Measurements from ENCODE around the gene MARCO. TPM values are rescaled to one million over a fixed set of nuclear protein-coding genes. Genes with fewer than 3 reads are reported as not detected.

The MARCO gene
- total RNA-seq (ENCODE audit: low replicate concordance), result 1.1 and 1.6 TPM in 2 replicates
- long read RNA-seq, partial matches to known transcripts, result 4 of 5 reads
- long read RNA-seq, other reads (novel, unspliced or antisense), result 1 of 5 reads

- no peak for DNase-seq (ENCODE audit: extremely low spot score, unreplicated experiment)
- Mint-ChIP-seq H3K27ac (no peak within 1 kb of the TSS), H3K4me1 (ENCODE audit: unreplicated experiment) (no peaks in the 10 kb centered on the region), H3K4me3 (no peak within 1 kb of the TSS), H3K36me3 (no peaks in the 10 kb centered on the region), H3K9me3 (no peaks in the 10 kb centered on the region), H3K27me3 (peaks cover 16% of the 10 kb centered on the region)
- no peak for TF ChIP-seq CTCF (conservative IDR thresholded peaks at IDR 0.05)
Observed at GRCh38 chr2:118942031-118942430, at the start of gene MARCO. TSS of gene MARCO (plus strand) at chr2:118942194. CDS start at chr2:118942301, 107 bp downstream.

GRCh38 chr2:118893100-118893499 lies 48.9 kb upstream of the MARCO start:
- peaks cover 4% of the 10 kb centered on the region for H3K27me3 Mint-ChIP-seq
- no peaks in the 10 kb centered on the region for H3K9me3 Mint-ChIP-seq
- no peaks in the 10 kb centered on the region for H3K36me3 Mint-ChIP-seq
- TF ChIP-seq CTCF (conservative IDR thresholded peaks at IDR 0.05), result no peak
- no peak for DNase-seq (ENCODE audit: extremely low spot score, unreplicated experiment)
- H3K27ac Mint-ChIP-seq, result no peak overlapping the region
- H3K4me1 Mint-ChIP-seq (ENCODE audit: unreplicated experiment), result no peaks in the 10 kb centered on the region
- H3K4me3 Mint-ChIP-seq, result no peak overlapping the region

GRCh38 chr2:118902266-118903028 lies 39.5 kb upstream of the MARCO start:
- no peak for DNase-seq (ENCODE audit: extremely low spot score, unreplicated experiment)
- Mint-ChIP-seq H3K9me3 (no peaks in the 10 kb centered on the region), H3K27me3 (peaks cover 3% of the 10 kb centered on the region), H3K4me3 (no peak overlapping the region), H3K27ac (no peak overlapping the region), H3K36me3 (no peaks in the 10 kb centered on the region), H3K4me1 (ENCODE audit: unreplicated experiment) (no peaks in the 10 kb centered on the region)
- TF ChIP-seq CTCF (conservative IDR thresholded peaks at IDR 0.05), result no peak

- no peak for TF ChIP-seq CTCF (conservative IDR thresholded peaks at IDR 0.05)
- DNase-seq (ENCODE audit: extremely low spot score, unreplicated experiment), result no peak
- H3K27ac Mint-ChIP-seq, result no peak overlapping the region
- H3K9me3 Mint-ChIP-seq, result no peaks in the 10 kb centered on the region
- no peak overlapping the region for H3K4me3 Mint-ChIP-seq
- H3K36me3 Mint-ChIP-seq, result no peaks in the 10 kb centered on the region
- H3K4me1 Mint-ChIP-seq (ENCODE audit: unreplicated experiment), result no peaks in the 10 kb centered on the region
- peaks cover 3% of the 10 kb centered on the region for H3K27me3 Mint-ChIP-seq
Observed at GRCh38 chr2:118903029-118903351, 39.0 kb upstream of the MARCO start.

- Mint-ChIP-seq H3K4me3 (no peak overlapping the region), H3K27me3 (peaks cover 3% of the 10 kb centered on the region), H3K9me3 (no peaks in the 10 kb centered on the region), H3K27ac (no peak overlapping the region), H3K36me3 (no peaks in the 10 kb centered on the region), H3K4me1 (ENCODE audit: unreplicated experiment) (no peaks in the 10 kb centered on the region)
- no peak for DNase-seq (ENCODE audit: extremely low spot score, unreplicated experiment)
- TF ChIP-seq CTCF (conservative IDR thresholded peaks at IDR 0.05), result no peak
Observed at GRCh38 chr2:118903551-118904479, 38.2 kb upstream of the MARCO start.

Data from type B pancreatic cell (in vitro differentiated cells).